Stimulated activated CD4-positive, alpha-beta T cell treated with anti-CD3 and anti-CD28 coated beads, Interleukin-1b, Interleukin-23, amount 100 ng/mL, for 4 hours (primary cell): ENCODE measurements around the gene UQCRHL.

Source experiments
- DNase-seq, 2 donors: peaks; one replicate each; pipeline ENCODE4 v3.0.0-alpha.2; 2020; ENCODE audit warnings: low read depth in 2 of 2

Gene UQCRHL

GRCh38 chr1:15799004-15799867 lies 8.2 kb downstream of the UQCRHL start:
- DNase-seq: no peak

GRCh38 chr1:15797614-15798390 lies 9.6 kb downstream of the UQCRHL start:
- DNase-seq: no peak

- DNase-seq: no peak
Observed at GRCh38 chr1:15796086-15796462, 11.4 kb downstream of the UQCRHL start.

- DNase-seq: no peak
Observed at GRCh38 chr1:15788624-15789301, 18.7 kb downstream of the UQCRHL start.

DNA sequence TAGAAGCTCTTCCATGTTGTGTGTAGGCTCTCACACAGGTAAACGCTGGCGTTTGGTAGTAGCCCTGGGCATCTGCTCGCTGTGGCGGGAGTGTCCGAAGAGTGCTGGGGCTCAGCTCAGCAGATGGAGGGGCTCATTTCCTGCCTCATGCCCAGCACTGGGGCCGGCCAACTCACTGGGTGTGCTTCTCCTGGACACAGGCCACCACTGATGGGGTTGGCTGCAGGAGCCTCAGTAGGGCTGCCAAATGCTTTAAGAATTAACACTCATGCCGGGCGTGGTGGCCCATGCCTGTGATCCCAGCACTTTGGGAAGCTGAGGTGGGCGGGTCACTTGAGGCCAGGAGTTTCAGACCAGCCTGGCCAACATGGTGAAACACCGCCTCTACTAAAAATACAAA lies 20.9 kb downstream of the UQCRHL start:
- DNase-seq: no peak

DNA sequence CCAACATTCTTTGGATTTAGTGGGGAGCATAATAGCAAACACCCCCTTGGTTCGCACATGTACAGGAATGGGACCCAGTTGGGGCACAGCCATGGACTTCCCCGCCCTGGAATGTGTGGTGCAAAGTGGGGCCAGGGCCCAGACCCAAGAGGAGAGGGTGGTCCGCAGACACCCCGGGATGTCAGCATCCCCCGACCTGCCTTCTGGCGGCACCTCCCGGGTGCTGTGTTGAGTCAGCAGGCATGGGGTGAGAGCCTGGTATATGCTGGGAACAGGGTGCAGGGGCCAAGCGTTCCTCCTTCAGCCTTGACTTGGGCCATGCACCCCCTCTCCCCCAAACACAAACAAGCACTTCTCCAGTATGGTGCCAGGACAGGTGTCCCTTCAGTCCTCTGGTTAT lies 21.8 kb downstream of the UQCRHL start:
- DNase-seq: no peak

DNA sequence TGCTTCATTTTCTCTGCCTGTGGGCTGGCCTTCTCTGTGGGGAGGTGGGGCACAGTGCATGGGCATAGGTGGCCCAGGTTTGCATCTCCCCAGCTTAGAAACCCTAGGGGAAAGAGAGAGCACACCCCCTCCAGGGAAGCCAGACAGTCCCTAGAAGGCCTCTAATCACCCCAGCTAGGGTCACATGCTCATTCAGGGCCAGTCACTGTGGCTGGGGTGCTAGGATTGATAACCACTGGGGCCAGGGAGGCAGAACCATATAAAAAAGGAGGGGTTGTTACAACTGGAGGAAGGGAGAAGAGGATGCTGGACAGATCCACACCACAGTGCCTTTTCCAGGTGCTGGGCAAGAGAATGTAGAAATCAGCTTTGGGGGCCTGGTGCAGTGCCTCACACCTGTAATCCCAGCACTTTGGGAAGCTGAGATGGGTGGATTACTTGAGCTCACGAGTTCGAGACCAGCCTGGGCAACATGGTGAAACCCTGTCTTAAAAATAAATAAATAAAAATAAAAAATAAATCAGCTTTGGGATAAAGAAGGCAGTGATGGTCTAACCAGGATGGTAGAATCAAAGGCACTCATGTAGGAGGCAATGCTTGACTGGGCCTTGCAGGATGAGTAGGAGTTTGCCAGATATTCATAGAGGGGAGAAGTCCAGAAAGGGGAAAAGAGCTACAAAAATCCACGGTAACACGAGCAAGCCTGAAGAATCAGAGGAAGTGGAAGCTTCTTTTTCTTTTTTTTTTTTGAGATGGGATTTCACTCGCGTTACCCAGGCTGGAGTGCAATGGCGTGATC lies 29.3 kb downstream of the UQCRHL start:
- no peak for DNase-seq

GRCh38 chr1:15775706-15776105 lies 31.7 kb downstream of the UQCRHL start:
- DNase-seq: no peak

DNA sequence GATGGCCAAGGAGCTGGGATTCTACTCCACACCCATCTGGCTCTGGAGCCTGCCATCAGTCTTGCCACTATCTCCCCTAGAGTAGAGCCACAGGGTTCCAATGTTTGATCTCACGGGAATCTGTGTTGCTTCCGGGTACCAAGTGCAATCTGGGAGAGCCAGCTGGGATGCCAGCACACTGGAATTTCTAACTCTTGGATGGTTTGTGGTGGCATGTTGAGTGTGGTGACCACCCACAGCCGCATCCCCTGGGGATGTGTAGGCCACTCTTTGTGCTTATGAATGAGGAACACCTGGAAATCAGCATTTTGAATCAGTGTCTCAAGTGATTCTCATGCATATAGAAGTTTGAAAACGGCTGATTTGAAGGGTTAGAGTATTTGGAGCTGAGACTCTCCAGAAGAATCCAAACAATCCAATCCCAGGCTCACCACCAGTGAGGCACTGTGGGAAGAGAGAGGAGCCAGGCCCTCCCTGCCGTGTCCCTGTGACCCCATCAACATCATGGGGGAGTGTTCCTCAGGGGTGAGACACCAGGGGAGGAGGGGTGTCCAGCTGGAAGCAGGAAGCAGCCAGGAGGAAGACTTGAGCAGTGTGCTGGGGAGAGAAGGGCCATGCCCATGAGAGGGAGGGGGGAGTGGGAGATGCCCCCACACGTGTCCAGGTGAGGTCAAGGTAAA lies 35.5 kb downstream of the UQCRHL start:
- DNase-seq: no peak

DNA sequence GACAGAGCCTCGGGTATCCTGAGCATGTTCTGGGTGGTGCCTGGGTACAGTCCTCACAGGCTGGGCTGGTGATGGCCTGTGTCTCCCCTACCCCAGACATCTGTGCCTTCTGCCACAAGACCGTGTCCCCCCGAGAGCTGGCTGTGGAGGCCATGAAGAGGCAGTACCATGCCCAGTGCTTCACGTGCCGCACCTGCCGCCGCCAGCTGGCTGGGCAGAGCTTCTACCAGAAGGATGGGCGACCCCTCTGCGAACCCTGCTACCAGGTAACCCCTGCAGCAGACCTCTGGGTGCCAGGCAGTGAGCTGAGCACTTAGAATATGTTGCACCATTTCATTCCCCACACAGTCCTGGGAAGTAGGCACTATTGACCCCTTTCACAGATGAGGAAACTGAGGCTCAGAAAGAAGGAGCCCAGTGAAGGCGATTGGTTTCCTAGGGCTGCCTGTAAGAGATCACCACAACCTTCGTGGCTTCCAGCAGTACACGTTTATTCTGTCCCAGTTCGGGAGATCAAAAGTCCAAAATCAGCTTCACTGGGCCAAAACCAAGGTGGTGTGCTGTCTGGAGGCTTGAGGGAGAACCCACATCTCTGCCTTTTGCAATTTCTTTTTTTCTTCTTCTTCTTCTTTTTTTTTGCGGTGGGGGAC lies 37.0 kb downstream of the UQCRHL start:
- no peak for DNase-seq

- DNase-seq: no peak
Observed at GRCh38 chr1:15768388-15768787, 39.1 kb downstream of the UQCRHL start.

DNA sequence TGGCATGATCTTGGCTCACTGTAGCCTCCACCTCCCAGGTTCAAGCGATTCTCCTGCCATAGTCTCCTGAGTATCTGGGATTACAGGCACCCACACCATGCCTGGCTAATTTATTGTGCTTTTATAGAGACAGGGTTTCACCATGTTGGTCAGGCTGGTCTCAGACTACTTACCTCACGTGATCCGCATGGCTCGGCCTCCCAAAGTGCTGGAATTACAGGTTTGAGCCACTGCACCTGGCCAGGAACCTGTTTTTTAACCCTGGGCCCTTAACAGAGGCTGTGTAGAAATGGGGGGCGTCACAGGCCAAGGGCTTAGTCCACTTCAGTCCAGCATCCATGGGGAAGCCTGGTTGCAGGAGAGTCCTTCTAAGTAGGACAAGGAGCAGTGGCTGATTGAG lies 39.5 kb downstream of the UQCRHL start:
- no peak for DNase-seq

GRCh38 chr1:15765495-15766194 lies 41.8 kb downstream of the UQCRHL start:
- no peak for DNase-seq

DNA sequence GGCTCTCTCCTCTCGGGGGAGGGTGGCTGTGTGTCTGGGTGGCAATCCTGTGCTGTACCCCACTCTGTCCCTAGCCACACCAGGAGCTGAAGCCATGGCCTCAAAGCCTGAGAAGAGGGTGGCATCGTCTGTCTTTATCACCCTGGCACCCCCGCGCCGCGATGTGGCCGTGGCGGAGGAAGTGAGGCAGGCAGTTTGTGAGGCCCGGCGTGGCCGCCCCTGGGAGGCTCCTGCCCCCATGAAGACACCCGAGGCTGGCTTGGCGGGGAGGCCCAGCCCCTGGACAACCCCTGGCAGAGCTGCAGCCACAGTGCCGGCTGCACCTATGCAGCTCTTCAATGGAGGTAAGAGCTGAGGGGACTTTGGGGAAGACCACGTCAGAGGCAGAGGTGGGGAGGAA lies 42.6 kb downstream of the UQCRHL start:
- no peak for DNase-seq

- DNase-seq: no peak
Observed at GRCh38 chr1:15764269-15764764, 43.1 kb downstream of the UQCRHL start.

- DNase-seq: no peak
Observed at GRCh38 chr1:15762546-15762945, 44.9 kb downstream of the UQCRHL start.

DNA sequence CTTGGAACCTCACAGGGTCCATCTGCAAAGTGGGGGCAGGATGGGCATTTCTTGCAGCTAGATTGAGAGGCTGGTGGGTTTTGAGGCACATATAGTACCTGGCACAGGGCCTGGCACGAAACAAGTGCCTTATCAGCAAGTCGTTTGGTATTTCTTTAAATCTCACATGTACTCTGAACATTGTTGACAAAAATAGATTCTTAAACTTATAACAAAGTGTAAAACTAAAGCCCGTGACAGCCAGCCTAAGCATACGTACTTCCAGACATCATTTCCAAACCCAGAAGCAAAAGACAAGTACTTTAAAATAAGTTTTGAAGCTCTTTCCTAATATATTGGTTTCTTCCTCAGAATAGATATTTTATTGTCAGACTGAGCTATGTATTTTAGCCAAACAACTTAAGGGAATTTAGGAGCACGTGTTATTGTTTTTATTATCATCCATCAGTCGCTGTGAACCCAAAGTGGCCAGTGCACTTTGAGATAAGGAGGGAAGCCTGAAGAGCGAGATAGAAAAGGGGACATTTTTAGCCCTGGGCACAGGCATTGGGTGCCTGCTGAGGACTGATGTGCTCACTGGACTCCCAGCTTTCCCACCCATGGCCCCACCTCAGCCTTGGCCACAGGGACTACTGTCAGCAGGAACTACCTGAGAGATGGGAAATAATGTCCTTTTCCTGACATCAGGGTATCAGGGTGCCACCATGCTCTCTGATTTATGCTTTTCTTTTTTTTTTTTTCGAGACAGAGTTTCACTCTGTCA lies 45.9 kb downstream of the UQCRHL start:
- DNase-seq: no peak

DNA sequence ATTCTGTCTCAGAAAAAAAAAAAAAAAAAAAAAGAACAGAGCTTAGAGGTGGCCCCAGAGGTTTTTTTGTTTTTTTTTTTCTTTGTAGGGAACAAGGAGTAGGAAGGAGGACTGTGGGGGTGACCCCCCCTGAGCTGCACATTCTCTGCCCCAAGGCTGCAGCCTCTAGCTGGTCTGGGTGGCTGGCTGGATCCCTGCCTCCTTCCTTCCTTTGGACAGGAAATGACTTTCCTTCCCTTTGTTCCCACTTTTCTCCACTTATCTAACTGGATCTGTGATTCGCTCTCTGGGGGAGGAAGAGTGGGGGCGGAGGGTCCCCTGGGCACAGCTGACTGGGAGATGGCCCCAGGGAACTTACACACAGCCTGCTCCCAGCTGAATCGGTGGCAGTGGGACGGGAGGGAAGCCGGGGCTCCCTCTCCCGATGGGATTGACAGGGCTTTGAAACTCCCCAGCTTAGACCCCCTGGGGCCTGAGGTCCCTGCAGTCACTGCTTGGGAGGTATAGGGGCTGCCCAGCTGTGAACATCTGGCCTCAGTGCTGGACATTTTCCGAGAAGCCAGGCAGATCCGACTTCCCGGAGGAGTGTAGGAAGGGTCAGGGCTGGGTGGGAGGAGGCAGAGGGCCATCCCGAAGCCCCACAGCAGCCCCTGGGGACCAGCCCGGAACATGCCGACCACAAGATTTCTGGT lies 46.8 kb downstream of the UQCRHL start:
- DNase-seq: no peak
